Gastroesophageal sphincter (tissue), 4 donors: ENCODE results near the gene SYTL5. TPM values are rescaled to one million over a fixed set of nuclear protein-coding genes. Genes with fewer than 3 reads are reported as not detected.

Experiments
- ATAC-seq: fragments of 150-250 bp; one replicate; pipeline ENCODE4 v1.9.1; 2016; ENCODE audit warnings: mild to moderate bottlenecking, moderate library complexity
- H3K27ac ChIP-seq, 4 donors: fragments of 200-600 bp; sonication (generic) in 3 of 4; 1 replicate in 3 of 4; 2 replicates in 1 of 4; pipeline ENCODE4 v1.5.1; 2016 to 2019
- H3K27me3 ChIP-seq: fragments of 200-600 bp; sonication (generic); one replicate; pipeline ENCODE4 v1.5.1; 2019
- H3K36me3 ChIP-seq, 2 donors: fragments of 200-600 bp; sonication (generic); one replicate each; pipeline ENCODE4 v1.5.1; 2019; ENCODE audit warnings: control low read depth in 1 of 2
- H3K4me1 ChIP-seq, 3 donors: fragments of 200-600 bp; sonication (generic); 1 replicate in 2 of 3; 2 replicates in 1 of 3; pipeline ENCODE4 v1.5.1; 2016 to 2019; ENCODE audit warnings: control low read depth in 2 of 3
- H3K4me3 ChIP-seq, 2 donors: fragments of 200-600 bp; sonication (generic); one replicate each; pipeline ENCODE4 v1.5.1; 2019; ENCODE audit warnings: mild to moderate bottlenecking in 1 of 2, moderate library complexity in 1 of 2
- H3K9me3 ChIP-seq, 3 donors: fragments of 200-600 bp; sonication (generic); one replicate each; pipeline ENCODE4 v1.5.1; 2017 to 2019; ENCODE audit warnings: control low read depth in 2 of 3
- EP300 ChIP-seq: sonication (generic); formaldehyde crosslinking; IDR thresholded peaks from one replicate; pipeline ENCODE4 v1.6.1; 2017; ENCODE audit warnings: antibody characterized with exemption, mild to moderate bottlenecking
- POLR2A ChIP-seq, 2 donors: fragments of 450-650 bp; IDR thresholded peaks; one replicate each; pipeline ENCODE4 v1.6.1; 2017; ENCODE audit warnings: antibody characterized with exemption in 2 of 2, mild to moderate bottlenecking in 2 of 2, moderate library complexity in 1 of 2
- POLR2AphosphoS5 ChIP-seq: sonication (generic); formaldehyde crosslinking; IDR thresholded peaks from one replicate; pipeline ENCODE4 v1.6.1; 2017; ENCODE audit warnings: antibody characterized with exemption
- WGBS, 2 donors: methylation state at CpG; one replicate each; pipeline ENCODE4 v1.1.5; 2018; ENCODE audit warnings: low coverage in 1 of 2; 5-methylcytosine and 5-hydroxymethylcytosine counted together
- total RNA-seq, 4 donors: library from RNA; depleted of rRNA; stranded (reverse); fragments of >200 nt; gene quantifications; one replicate each; pipeline ENCODE4 v1.1.0, GENCODE V29; 2016
- TF ChIP-seq, protein P1 (sequence below), 4 experiments: fragments of 200-600 bp in 2 of 4; fragments of 450-650 bp in 2 of 4; sonication (generic) in 1 of 4; IDR thresholded peaks; one replicate each; pipeline ENCODE4 v1.5.1; 2017 to 2019; ENCODE audit warnings: antibody characterized with exemption in 4 of 4, mild to moderate bottlenecking in 2 of 4, moderate library complexity in 2 of 4

Gene SYTL5
- total RNA-seq, 4 donors from 2014 or later, result 0.08 to 1.3 (median 0.13) TPM; not detected in 1

DNA sequence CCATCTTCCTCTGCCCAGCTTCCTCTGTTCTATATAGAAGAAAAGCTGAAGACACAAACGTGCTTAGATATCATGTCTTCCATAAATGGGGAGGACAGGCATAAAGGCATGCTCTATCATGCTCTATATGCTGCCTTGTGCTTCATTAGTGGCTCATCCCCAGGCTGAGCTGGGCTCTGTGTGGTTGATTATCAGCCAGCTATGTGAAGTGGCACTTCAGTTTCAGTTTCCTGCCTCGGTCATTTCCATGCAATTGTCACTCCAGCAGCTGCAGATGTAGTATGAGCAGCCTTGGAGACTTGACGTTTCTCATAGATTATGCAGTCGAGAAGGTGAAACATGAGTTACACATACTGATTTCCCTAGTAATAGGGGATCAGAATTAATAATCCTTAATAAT is 106.2 kb downstream of the SYTL5 start:
- Histone ChIP-seq H3K27ac (no peak overlapping the region), H3K4me1 (no peaks in the 10 kb centered on the region), H3K4me3 (no peak overlapping the region), H3K27me3 (no peaks in the 10 kb centered on the region), H3K9me3 (no peaks in the 10 kb centered on the region), H3K36me3 (no peaks in the 10 kb centered on the region)
- TF ChIP-seq POLR2AphosphoS5 (no peak), EP300 (no peak), POLR2A (IDR thresholded peaks at IDR 0.05) (no peak)
- TF ChIP-seq, protein P1, sequence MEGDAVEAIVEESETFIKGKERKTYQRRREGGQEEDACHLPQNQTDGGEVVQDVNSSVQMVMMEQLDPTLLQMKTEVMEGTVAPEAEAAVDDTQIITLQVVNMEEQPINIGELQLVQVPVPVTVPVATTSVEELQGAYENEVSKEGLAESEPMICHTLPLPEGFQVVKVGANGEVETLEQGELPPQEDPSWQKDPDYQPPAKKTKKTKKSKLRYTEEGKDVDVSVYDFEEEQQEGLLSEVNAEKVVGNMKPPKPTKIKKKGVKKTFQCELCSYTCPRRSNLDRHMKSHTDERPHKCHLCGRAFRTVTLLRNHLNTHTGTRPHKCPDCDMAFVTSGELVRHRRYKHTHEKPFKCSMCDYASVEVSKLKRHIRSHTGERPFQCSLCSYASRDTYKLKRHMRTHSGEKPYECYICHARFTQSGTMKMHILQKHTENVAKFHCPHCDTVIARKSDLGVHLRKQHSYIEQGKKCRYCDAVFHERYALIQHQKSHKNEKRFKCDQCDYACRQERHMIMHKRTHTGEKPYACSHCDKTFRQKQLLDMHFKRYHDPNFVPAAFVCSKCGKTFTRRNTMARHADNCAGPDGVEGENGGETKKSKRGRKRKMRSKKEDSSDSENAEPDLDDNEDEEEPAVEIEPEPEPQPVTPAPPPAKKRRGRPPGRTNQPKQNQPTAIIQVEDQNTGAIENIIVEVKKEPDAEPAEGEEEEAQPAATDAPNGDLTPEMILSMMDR (IDR thresholded peaks at IDR 0.05), result no peak
- 56 to 63% methylated on average over 1 to 2 of the region's 4 CpGs for WGBS, 2 donors
- no peak for ATAC-seq

DNA sequence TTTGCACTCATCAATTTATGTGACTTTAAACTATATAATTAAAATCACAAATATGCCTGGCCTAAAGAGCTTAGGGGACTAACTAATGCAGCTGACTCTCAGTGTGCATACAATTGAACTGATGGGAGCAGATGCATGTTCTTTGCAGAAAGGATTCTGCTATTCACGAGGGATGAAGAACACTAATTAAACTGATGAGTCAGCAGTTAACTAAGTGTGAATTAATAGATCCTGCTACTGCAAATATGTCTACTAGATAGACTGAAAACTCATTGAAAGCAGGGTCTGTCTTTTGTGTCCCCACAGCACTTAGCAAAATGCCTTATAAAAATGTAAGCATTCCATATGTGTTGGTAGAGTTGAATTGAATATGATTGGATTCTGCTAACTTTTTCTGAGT is 110.4 kb downstream of the SYTL5 start:
- Histone ChIP-seq H3K4me3 (no peak overlapping the region), H3K9me3 (no peaks in the 10 kb centered on the region), H3K36me3 (no peaks in the 10 kb centered on the region), H3K27me3 (no peaks in the 10 kb centered on the region), H3K27ac (no peak overlapping the region), H3K4me1 (no peaks in the 10 kb centered on the region)
- TF ChIP-seq EP300 (no peak), POLR2AphosphoS5 (no peak), POLR2A (IDR thresholded peaks at IDR 0.05) (no peak)
- TF ChIP-seq, protein P1 (IDR thresholded peaks at IDR 0.05), result no peak
- no peak for ATAC-seq
- 50 to 73% methylated on average over 1 of the region's 1 CpG for WGBS, 2 donors

DNA sequence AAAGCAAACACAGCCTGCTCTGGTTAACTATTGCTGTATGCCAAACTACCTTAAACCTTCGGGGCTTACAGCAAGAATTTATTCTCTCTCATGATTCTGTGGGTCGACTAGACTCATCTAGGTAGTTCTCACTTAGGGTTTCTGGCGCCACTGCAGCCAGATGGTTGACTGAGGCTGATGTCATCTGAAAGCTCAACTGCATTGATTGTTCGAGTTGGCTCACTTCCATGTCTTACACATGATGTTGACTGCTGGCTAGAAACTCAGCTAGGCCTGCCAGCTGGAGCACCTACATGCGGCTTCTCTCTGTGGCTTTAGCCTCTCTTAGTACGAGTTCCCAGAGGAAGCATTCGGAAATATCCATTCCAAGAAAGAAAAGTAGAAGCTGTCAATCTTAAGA is 111.1 kb downstream of the SYTL5 start:
- Histone ChIP-seq H3K36me3 (no peaks in the 10 kb centered on the region), H3K9me3 (no peaks in the 10 kb centered on the region), H3K4me1 (no peaks in the 10 kb centered on the region), H3K27ac (no peak overlapping the region), H3K27me3 (no peaks in the 10 kb centered on the region), H3K4me3 (no peak overlapping the region)
- no peak for TF ChIP-seq EP300
- TF ChIP-seq, protein P1 (IDR thresholded peaks at IDR 0.05), result no peak
- TF ChIP-seq POLR2AphosphoS5, result no peak
- TF ChIP-seq POLR2A (IDR thresholded peaks at IDR 0.05), result no peak
- no peak for ATAC-seq
- WGBS, 2 donors, result 53 to 67% methylated on average over 1 to 6 of the region's 7 CpGs

DNA sequence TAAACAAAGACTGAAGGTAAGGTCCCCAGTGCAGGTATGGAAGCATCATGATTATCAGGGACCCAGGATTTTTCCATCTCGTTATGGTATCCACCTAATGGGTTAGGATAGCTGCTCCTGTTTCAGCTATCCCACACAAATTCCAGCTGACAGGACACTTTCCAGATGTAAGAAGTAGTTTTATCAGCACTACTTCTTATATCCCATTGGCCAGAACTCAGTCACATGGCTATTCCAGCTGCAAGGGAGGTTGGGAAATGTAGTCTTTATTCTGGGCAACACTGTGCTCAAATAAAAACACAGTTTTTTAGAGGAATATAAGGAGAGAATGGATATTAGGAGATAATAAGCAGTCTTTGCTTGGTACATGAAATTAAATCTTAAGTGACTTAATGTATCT is 117.6 kb downstream of the SYTL5 start:
- WGBS, 2 donors, result 40 to 44% methylated on average over 1 of the region's 1 CpG
- Histone ChIP-seq H3K27me3 (no peaks in the 10 kb centered on the region), H3K27ac (no peak overlapping the region), H3K36me3 (no peaks in the 10 kb centered on the region), H3K4me3 (no peak overlapping the region), H3K9me3 (no peaks in the 10 kb centered on the region), H3K4me1 (no peaks in the 10 kb centered on the region)
- no peak for ATAC-seq
- TF ChIP-seq POLR2A (IDR thresholded peaks at IDR 0.05) (no peak), EP300 (no peak), POLR2AphosphoS5 (no peak)
- TF ChIP-seq, protein P1 (IDR thresholded peaks at IDR 0.05), result no peak

DNA sequence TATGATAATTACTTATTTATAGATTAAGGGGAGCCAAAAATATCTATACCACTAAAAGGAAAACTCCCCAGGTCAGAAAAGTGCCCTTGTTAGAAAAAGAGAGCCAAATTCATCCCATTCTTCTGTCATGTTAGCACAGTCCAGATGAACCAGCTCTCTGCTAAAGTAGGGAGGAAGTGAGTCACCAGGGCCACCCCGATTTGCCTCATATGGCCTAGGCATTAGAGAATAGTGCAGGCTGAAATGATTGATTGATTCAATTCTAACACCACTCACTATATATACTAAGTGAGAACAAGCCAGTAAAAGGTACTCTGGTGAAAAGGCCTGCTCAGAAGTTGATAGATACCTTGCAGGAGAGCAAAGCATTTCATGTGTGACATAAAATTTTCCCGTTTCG is 119.8 kb downstream of the SYTL5 start:
- Histone ChIP-seq H3K27ac (no peak overlapping the region), H3K9me3 (no peaks in the 10 kb centered on the region), H3K27me3 (no peaks in the 10 kb centered on the region), H3K4me1 (no peaks in the 10 kb centered on the region), H3K4me3 (no peak overlapping the region), H3K36me3 (no peaks in the 10 kb centered on the region)
- TF ChIP-seq, protein P1 (IDR thresholded peaks at IDR 0.05), result no peak
- TF ChIP-seq POLR2A (IDR thresholded peaks at IDR 0.05) (no peak), POLR2AphosphoS5 (no peak), EP300 (no peak)
- 72% methylated on average over 3 of the region's 3 CpGs; no CpG with 5 or more reads in 1 of the 2 donors for WGBS, 2 donors
- no peak for ATAC-seq
